ENCODE measurements around the gene TRPM3. TPM values are rescaled to one million over a fixed set of nuclear protein-coding genes. Genes with fewer than 3 reads are reported as not detected.

Gene TRPM3
- total and polyA plus RNA-seq, 2 of the 8 experiments (the other 6 are each of a cell fraction or from before 2014, with no cell fraction given) = 2.4 to 10.9 TPM

- H2BK15ac ChIP-seq (ENCODE audit: low read length) = no peak overlapping the region
- H3K23me2 ChIP-seq (ENCODE audit: low read depth, low read length) = no peaks in the 10 kb centered on the region
- WGBS, 2 experiments (ENCODE audit: extremely low coverage in 1 of 2, insufficient coverage in 1 of 2, insufficient read length in 1 of 2, insufficient replicate concordance in 2 of 2, low coverage in 1 of 2, low lambda C conversion rate in 2 of 2, missing lambda C conversion rate in 1 of 2) = 85% methylated on average over 2 of the region's 2 CpGs; no CpG with 5 or more reads in 1 of the 2 experiments
- no peaks in the 10 kb centered on the region for H3K27me3 ChIP-seq (replicated peaks in 1 of 4; ENCODE audit: control insufficient read depth in 3 of 4, extremely low read depth in 1 of 4, insufficient read depth in 3 of 4, low read length in 3 of 4)
- no peaks in the 10 kb centered on the region for H3K9me3 ChIP-seq (ENCODE audit: insufficient read depth in 2 of 2, low read depth in 1 of 2, low read length in 1 of 2)
- no peak overlapping the region for H2AFZ ChIP-seq (ENCODE audit: low read length)
- H3K27ac ChIP-seq (ENCODE audit: low read depth, low read length) = no peak overlapping the region
- no peak overlapping the region for H3K56ac ChIP-seq (replicated peaks; ENCODE audit: insufficient read length, low read depth, low read length)
- H3K14ac ChIP-seq (ENCODE audit: insufficient read length) = no peak overlapping the region
- peaks cover 0 to 10% (median 6%) of the 10 kb centered on the region in 4 experiments; a peak in 5 of 7 replicates for H3K4me1 ChIP-seq (replicated peaks in 1 of 4; ENCODE audit: control insufficient read depth in 3 of 4, insufficient read depth in 4 of 4, low read length in 3 of 4)
- H3K4me2 ChIP-seq (ENCODE audit: insufficient read depth in 1 of 2, low read depth in 2 of 2, low read length in 2 of 2) = no peak overlapping the region
- no peak overlapping the region for H3K18ac ChIP-seq (ENCODE audit: extremely low read depth, low read length)
- no peak overlapping the region for H2BK12ac ChIP-seq (ENCODE audit: low read depth, low read length)
- H2BK5ac ChIP-seq (ENCODE audit: low read depth, low read length) = no peak overlapping the region
- H4K8ac ChIP-seq (ENCODE audit: extremely low read depth, insufficient read depth, low read length) = no peak overlapping the region
- FAIRE-seq = no peak
- ChIA-PET CTCF (ENCODE audit: partially characterized antibody) (interaction anchor here (1.2 to 1.3 kb wide), 2 partner anchors 11 to 12 kb away, joined by 3 to 5 read pairs; no protein-coding TSS in a partner anchor), POLR2A (ENCODE audit: partially characterized antibody) (interaction anchor here (0.6 kb wide), 1 partner anchor 259 kb away, joined by 3 read pairs; no protein-coding TSS in a partner anchor)
- no peak overlapping the region for H3K4ac ChIP-seq (replicated peaks; ENCODE audit: insufficient read length, low read depth, low read length)
- H2AK5ac ChIP-seq (ENCODE audit: low read depth, low read length) = no peak overlapping the region
- no peak overlapping the region for H2BK120ac ChIP-seq (replicated peaks; ENCODE audit: low read depth, low read length)
- no peak overlapping the region for H4K5ac ChIP-seq (ENCODE audit: insufficient read length, low read depth, low read length)
- no peaks in the 10 kb centered on the region for H3K36me3 ChIP-seq (ENCODE audit: control insufficient read depth in 2 of 4, insufficient read depth in 4 of 4, low read length in 3 of 4)
- DNase-seq (ENCODE audit: low read depth in 1 of 2, low spot score in 2 of 2) = no peak
- H3K4me3 ChIP-seq (ENCODE audit: extremely low read depth in 1 of 4, insufficient read depth in 2 of 4, low read depth in 3 of 4, low read length in 4 of 4) = no peak overlapping the region
- H4K20me1 ChIP-seq (replicated peaks in 1 of 2; ENCODE audit: control insufficient read depth in 1 of 2, insufficient read depth in 2 of 2, low read length in 2 of 2) = no peaks in the 10 kb centered on the region
- no peak overlapping the region for H4K91ac ChIP-seq (replicated peaks; ENCODE audit: insufficient read length, low read length)
- no peaks in the 10 kb centered on the region; a peak in 1 of 4 replicates for H3K79me2 ChIP-seq (ENCODE audit: control insufficient read depth in 1 of 2, insufficient read depth in 2 of 2, low read length in 2 of 2)
- H3K23ac ChIP-seq (ENCODE audit: insufficient read length) = no peak overlapping the region
- no peaks in the 10 kb centered on the region for H3K79me1 ChIP-seq (ENCODE audit: low read depth, low read length)
- H3K9ac ChIP-seq (replicated peaks in 1 of 4; ENCODE audit: extremely low read depth in 1 of 4, low read depth in 3 of 4, low read length in 3 of 4) = no peak overlapping the region
- H2BK20ac ChIP-seq (ENCODE audit: low read length) = no peak overlapping the region
- TF ChIP-seq POLR2AphosphoS5 (IDR thresholded peaks at IDR 0.05; ENCODE audit: low read depth, low read length) (no peak), POU5F1 (IDR thresholded peaks at IDR 0.05; ENCODE audit: low read depth, low read length) (no peak), SIX5 (IDR thresholded peaks at IDR 0.05; ENCODE audit: low read depth, low read length) (no peak), SP1 (IDR thresholded peaks at IDR 0.05; ENCODE audit: low read depth, low read length) (no peak), SP4 (IDR thresholded peaks at IDR 0.05; ENCODE audit: low read length) (no peak), CHD2 (IDR thresholded peaks at IDR 0.05; ENCODE audit: low read length) (no peak), EZH2 (IDR thresholded peaks at IDR 0.05; ENCODE audit: low read depth, low read length, severe bottlenecking) (no peak), TAF1 (IDR thresholded peaks at IDR 0.05; ENCODE audit: low read depth, low read length) (no peak), BCL11A (IDR thresholded peaks at IDR 0.05; ENCODE audit: low read depth in 2 of 2, low read length in 2 of 2) (no peak), NRF1 (IDR thresholded peaks at IDR 0.05; ENCODE audit: low read depth, low read length) (no peak), GTF2F1 (IDR thresholded peaks at IDR 0.05; ENCODE audit: borderline replicate concordance, low read depth, low read length) (no peak), RBBP5 (IDR thresholded peaks at IDR 0.05; ENCODE audit: borderline replicate concordance, low read depth, low read length) (no peak)
Observed at GRCh38 chr9:70936536-70936935, 184.9 kb downstream of the TRPM3 start.

All from H1 (cell line).